KBM-7 (cell line): ENCODE measurements around the gene ZNF362.

Source experiments
- DNase-seq: peaks from one replicate; pipeline ENCODE4 v3.0.0-alpha.2; 2015
- in situ Hi-C: fragments of 300-500 bp; cut with MboI; formaldehyde crosslinking; loops from 2 replicates; pipeline ENCODE4 v1.14.3; 2020; ENCODE audit warnings: low sequenced_read_pairs, low pct_unique_long_range_greater_than_20kb, mixed read lengths

ZNF362 gene

DNA sequence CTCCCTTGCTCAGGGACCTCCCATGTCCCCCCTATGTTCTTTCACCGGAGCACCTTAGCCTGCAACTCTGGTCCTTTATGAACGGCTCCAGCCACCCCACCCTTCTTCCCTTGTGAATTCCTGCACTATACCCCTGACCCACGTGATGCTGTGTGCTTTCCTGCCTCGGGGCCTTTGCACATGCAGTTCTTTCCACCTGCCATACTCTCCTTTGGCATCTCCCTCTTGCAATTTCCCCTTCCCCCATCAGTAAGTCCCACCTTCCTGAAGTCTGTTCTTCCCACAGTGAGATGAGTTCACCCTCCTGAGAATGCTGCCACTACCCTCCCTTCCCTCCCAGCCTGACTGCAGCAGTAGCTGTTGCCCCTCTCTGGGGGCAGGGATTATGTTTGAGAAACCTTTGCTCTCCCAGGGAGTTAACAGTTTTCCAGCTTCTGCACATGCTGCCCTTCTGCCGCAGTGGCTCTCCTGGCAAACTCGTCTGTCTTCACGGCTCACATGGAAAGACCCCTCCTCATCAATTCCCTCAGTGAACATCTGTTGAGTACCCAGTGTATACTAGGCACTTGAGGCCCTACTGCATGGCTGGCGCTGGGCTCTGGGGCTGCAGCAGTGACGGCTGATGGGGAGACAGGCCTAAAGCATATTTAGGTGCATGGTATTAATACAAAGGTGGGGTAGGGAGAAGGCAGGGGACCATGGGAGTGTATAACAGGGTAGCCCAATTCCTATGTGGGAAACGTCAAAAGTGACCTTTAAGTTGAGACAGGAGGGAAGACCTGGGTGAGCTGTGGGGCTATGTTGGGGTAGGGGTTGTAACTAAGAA lies 9.7 kb downstream of the ZNF362 start:
- no peak for DNase-seq
- in situ Hi-C loops: no loop called here

GRCh38 chr1:33266766-33267165 lies 10.5 kb downstream of the ZNF362 start:
- no peak for DNase-seq
- in situ Hi-C loops: no loop called here

GRCh38 chr1:33267468-33268205 lies 11.3 kb downstream of the ZNF362 start:
- no peak for DNase-seq
- in situ Hi-C loops: no loop called here

DNA sequence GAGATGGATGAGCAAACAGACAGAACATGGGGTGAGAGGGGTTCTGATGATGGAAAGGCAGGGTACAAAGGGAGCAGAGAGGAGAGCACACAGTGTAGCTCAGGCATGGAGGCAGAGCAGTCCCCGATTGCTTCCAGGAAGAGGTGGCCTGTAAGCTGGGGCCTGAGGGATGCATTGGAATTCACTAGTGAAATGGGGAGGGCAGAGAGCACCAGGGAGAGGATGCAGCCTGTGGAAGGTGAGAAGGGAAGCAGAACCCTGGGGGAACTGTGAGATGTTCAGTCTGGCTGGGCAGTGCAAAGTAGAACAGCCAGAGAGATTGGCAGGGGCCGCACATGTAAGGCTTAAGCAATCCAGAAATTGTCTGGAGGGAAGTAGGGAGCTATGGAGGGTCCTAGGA lies 12.2 kb downstream of the ZNF362 start:
- in situ Hi-C loops: no loop called here
- DNase-seq: no peak

DNA sequence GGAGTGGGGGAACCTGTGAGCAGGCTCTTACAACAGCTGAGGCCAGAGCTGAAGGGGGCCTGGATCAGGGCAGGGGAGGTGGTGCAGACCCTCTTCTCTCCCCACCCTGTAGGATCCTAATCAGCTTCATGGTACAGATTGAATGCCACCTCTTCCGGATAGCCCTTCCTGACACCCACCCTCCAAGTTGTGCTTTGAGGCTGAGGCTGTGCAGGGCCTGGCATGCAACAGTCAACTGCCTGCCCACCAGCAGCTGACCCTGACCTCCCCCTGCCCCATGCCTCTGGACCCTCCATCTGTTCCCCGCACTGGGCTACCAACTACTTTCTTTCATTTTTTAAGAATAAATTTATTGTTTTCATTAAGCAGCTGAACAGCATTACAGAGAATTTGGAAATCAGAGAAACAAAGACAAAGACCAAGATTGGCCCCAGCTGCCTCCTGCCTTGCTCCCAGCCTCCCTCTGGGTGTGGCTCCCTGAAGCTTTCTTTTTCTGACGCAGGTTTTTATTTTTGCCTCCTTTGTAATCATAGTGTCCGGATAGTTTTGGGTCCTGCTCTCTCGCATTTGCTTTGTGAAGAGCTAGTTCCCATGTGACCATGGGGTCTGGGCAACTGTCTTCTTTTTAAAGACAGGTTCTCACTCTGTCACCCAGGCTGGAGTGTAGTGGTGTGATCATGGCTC lies 12.8 kb downstream of the ZNF362 start:
- no peak for DNase-seq
- in situ Hi-C loops: no loop called here

DNA sequence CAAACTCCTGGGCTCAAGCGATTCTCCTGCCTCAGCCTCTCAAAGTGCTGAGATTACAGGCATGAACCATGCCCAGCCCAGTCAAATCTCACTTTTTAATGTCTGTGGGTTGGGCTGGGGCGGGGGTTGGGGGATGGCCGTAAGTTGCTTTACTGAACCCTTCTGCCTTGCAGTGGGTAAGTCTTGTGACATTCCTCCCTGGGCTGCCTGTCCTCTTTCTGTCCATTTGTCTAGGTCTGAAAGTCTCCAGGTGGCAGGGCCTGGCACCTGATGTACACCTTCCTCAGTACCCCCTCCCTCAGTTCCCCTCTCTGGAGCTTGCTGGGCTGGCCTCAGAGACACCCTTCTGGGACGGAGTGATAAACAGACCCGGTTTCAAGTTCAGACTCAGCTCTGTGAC lies 13.3 kb downstream of the ZNF362 start:
- in situ Hi-C loops: no loop called here
- DNase-seq: no peak

- in situ Hi-C loops: no loop called here
- no peak for DNase-seq
These were observed 14.1 kb downstream of the ZNF362 start for GRCh38 chr1:33270379-33270778.

DNA sequence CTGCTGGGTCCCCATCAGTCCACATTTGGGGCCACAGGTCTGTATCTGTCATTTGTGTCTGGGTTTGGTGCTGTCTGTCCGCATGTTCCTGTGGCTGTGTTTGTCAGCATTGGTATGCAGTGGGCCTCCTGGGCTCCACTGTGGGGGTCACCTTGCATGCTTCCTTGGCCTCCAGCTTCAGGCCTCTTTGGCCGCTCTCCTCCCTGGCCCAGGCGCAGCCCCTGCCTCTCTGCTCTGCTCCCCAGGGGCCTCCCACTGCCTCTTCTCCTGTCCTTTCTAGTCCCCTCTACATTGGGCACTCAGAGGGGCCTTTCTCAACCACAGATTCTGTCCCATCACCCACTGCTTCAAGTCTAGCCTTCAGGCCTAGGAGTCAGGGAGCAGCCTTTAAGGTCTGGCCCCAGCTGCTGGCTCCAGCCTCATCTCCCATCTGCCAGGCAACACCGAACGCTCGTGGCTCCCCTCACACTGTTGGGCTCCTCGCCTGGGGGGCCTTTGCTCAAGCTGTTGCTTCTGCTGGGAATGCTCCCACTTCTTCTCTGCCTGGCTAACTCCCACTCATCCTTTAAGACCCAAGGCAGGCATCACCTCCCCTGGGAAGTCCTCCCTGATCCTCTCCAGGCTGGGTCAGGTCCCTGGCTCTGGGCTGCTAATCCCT lies 14.6 kb downstream of the ZNF362 start:
- in situ Hi-C loops: no loop called here
- no peak for DNase-seq

- in situ Hi-C loops: no loop called here
These were observed 15.6 kb downstream of the ZNF362 start for GRCh38 chr1:33271666-33272505.

DNA sequence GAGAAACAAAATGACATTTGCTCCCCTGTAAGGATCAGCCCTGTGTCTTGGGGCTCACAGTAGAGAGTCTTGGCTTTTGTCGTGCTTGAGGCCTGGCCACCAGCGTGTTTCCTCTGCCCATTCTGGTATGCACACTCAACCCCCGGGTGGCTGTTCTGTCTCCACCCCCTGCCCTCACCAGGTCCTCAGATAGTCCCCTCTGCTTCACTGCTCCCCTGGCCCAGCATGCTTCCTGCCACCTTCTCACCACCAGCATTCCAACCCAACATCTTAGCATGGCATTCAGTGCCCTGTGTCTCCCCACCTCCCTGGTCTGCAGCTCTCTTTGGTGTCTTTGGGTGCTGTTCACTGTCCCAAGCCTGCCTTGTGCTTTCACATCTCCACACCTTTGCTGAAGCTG lies 16.2 kb downstream of the ZNF362 start:
- no peak for DNase-seq
- in situ Hi-C loops: no loop called here

More at GRCh38 chr1:33271666-33272505, 15.6 kb downstream of the ZNF362 start:
- no peak for DNase-seq

GRCh38 chr1:33272930-33273329 lies 16.6 kb downstream of the ZNF362 start:
- in situ Hi-C loops: no loop called here

GRCh38 chr1:33273406-33273805 lies 17.1 kb downstream of the ZNF362 start:
- in situ Hi-C loops: no loop called here
- DNase-seq: no peak

More at GRCh38 chr1:33272930-33273329, 16.6 kb downstream of the ZNF362 start:
- no peak for DNase-seq

- in situ Hi-C loops: no loop called here
- DNase-seq: no peak
These were observed 17.7 kb downstream of the ZNF362 start for GRCh38 chr1:33273961-33274371.

DNA sequence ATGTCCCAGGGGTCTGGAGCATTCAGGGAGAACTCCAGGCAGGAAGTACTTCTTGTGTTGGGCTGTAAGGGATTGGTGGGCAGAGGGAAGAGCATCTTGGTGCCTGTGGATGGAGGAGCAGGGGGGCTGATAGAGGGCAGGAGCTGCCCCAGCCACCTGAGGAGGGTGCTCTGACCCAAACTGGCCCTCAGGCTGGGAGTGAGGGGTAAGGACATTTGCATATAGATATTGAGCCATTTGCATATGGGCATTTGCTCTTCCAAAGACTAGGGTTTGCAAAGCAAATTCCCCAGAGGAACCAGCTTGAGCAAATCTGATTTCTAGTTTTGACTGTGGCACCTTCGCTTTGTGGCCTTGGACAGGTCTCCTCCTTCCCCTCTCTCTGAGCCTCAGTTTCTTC lies 18.2 kb downstream of the ZNF362 start:
- in situ Hi-C loops: no loop called here
- DNase-seq: no peak

- in situ Hi-C loops: no loop called here
- no peak for DNase-seq
These were observed 18.9 kb downstream of the ZNF362 start for GRCh38 chr1:33275195-33275594.

DNA sequence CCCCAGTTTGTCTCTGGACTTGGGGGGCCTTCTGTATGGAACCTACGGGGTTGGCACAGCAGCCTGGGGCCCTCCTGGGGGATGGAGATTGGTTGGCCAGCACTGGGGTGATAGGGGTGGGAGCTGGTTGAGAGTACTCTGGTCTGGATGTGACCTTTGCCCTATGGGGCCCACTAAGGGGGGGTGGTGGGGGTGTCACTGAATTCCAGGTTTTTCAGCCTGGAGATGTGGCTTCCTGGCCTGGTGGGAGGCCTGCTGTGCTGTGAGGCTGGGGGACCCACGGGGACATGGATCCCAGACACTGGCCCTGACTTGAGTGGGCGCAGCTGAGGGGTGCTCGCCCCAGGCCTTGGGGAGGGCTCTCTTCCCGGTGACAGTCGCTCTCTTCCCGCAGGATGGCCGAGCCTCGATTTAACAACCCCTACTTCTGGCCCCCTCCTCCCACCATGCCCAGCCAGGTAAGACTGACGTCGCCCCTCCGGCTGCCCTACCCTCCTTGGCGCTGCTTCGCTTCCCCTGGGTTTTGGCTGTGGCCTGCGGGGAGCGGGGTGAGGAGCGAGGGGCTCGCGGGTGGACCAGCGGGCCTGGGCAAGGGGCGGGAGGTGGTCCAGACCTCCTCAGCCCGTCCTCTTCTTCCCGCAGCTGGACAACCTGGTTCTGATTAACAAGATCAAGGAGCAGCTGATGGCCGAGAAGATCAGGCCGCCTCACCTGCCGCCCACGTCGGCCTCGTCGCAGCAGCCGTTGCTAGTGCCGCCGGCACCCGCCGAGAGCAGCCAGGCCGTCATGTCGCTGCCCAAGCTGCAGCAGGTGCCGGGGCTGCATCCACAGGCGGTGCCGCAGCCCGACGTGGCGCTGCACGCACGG lies 19.6 kb downstream of the ZNF362 start:
- no peak for DNase-seq
- in situ Hi-C loops: no loop called here

GRCh38 chr1:33276573-33277298 lies 20.4 kb downstream of the ZNF362 start:
- in situ Hi-C loops: no loop called here

More at GRCh38 chr1:33276573-33277298, 20.4 kb downstream of the ZNF362 start:
- DNase-seq: no peak
